HG03469 (cell line): Measurements from ENCODE around the gene TRIM46.
"Not testable (repeated sequence)": the region's sequence is repeated elsewhere in the genome, so short reads cannot be mapped to it uniquely, and the experiment has no call there.

Experiments
- ATAC-seq: cut with Tn5 transposase; IDR thresholded peaks from one replicate; pipeline ENCODE4 v1.9.1; 2021; ENCODE audit warnings: mild to moderate bottlenecking, moderate library complexity, moderate number of reproducible peaks; ENCODE audit not compliant: unreplicated experiment

TRIM46 gene

GRCh38 chr1:155202731-155203515 is 29.3 kb downstream of the TRIM46 start:
- ATAC-seq, result no peak

- no peak for ATAC-seq
Measured at GRCh38 chr1:155205035-155205434, 31.4 kb downstream of the TRIM46 start.

GRCh38 chr1:155205969-155206593 is 32.4 kb downstream of the TRIM46 start:
- no peak for ATAC-seq

GRCh38 chr1:155206891-155207805 is 33.5 kb downstream of the TRIM46 start:
- no peak for ATAC-seq

GRCh38 chr1:155207806-155208540 is 34.3 kb downstream of the TRIM46 start, which contains the start of gene THBS3:
Gene THBS3 (minus strand): TSS chr1:155207897. CDS start chr1:155207876, 21 bp downstream.
- ATAC-seq, result no peak

- ATAC-seq, result no peak
Measured at GRCh38 chr1:155208541-155209311, 35.1 kb downstream of the TRIM46 start, which contains the start of gene MTX1. Gene MTX1 (plus strand): TSS chr1:155208695. CDS start chr1:155208805, 110 bp downstream.

GRCh38 chr1:155209312-155209721 is 35.7 kb downstream of the TRIM46 start:
- no peak for ATAC-seq

- ATAC-seq, result no peak
Measured at GRCh38 chr1:155210314-155211104, 36.9 kb downstream of the TRIM46 start.

- not testable (repeated sequence) for ATAC-seq
Measured at GRCh38 chr1:155211381-155212050, 37.9 kb downstream of the TRIM46 start.

- ATAC-seq, result not testable (repeated sequence)
Measured at GRCh38 chr1:155212051-155212440, 38.4 kb downstream of the TRIM46 start.

- ATAC-seq, result not testable (repeated sequence)
Measured at GRCh38 chr1:155214702-155215101, 41.1 kb downstream of the TRIM46 start.

GRCh38 chr1:155218854-155219591 is 45.4 kb downstream of the TRIM46 start:
- ATAC-seq, result no peak

GRCh38 chr1:155219592-155220031 is 46.0 kb downstream of the TRIM46 start:
- ATAC-seq, result no peak

- not testable (repeated sequence) for ATAC-seq
Measured at GRCh38 chr1:155220211-155220965, 46.7 kb downstream of the TRIM46 start.

- no peak for ATAC-seq
Measured at GRCh38 chr1:155223047-155223446, 49.4 kb downstream of the TRIM46 start.

GRCh38 chr1:155225404-155225759 is 51.7 kb downstream of the TRIM46 start:
- not testable (repeated sequence) for ATAC-seq
